Nephron (organoid): ENCODE results near the gene CYTH1.
A peak's percentile ranks its signal among the peaks of the same experiment; 100 is the strongest.

Experiments
- H3K27ac Mint-ChIP-seq, 3 experiments: 2 replicates each; pipeline ENCODE4 v1.8.0; 2020; ENCODE audit warnings: mixed read lengths in 3 of 3, mild to moderate bottlenecking in 2 of 3, moderate library complexity in 1 of 3
- H3K27me3 Mint-ChIP-seq: 2 replicates; pipeline ENCODE4 v1.8.0; 2021; ENCODE audit warnings: low read depth, mild to moderate bottlenecking, moderate library complexity, mixed read lengths
- H3K36me3 Mint-ChIP-seq: 2 replicates; pipeline ENCODE4 v1.8.0; 2020; ENCODE audit warnings: low read depth, mixed read lengths
- H3K4me1 Mint-ChIP-seq: 2 replicates; pipeline ENCODE4 v1.8.0; 2020; ENCODE audit warnings: mixed read lengths
- H3K4me3 Mint-ChIP-seq, 3 experiments: 2 replicates each; pipeline ENCODE4 v1.8.0; 2020; ENCODE audit warnings: mild to moderate bottlenecking in 3 of 3, mixed read lengths in 3 of 3, moderate library complexity in 2 of 3
- H3K9me3 Mint-ChIP-seq: 2 replicates; pipeline ENCODE4 v1.8.0; 2020; ENCODE audit warnings: mixed read lengths
- CTCF ChIP-seq, 3 experiments: fragments of 200-600 bp; sonication (generic); IDR thresholded peaks; one replicate each; pipeline ENCODE4 v1.5.0; 2021; ENCODE audit warnings: antibody characterized with exemption in 3 of 3; ENCODE audit not compliant: unreplicated experiment in 3 of 3

Gene CYTH1

GRCh38 chr17:78680436-78680835 lies 101.6 kb downstream of the CYTH1 start:
- peak overlapping the region; percentile 60 to 79 (median 64) for H3K27ac Mint-ChIP-seq
- H3K9me3 Mint-ChIP-seq, result no peaks in the 10 kb centered on the region
- H3K27me3 Mint-ChIP-seq, result no peaks in the 10 kb centered on the region
- no peak overlapping the region for H3K4me3 Mint-ChIP-seq
- no peak for TF ChIP-seq CTCF (IDR thresholded peaks at IDR 0.05; ENCODE audit: unreplicated experiment in 3 of 3)
- H3K4me1 Mint-ChIP-seq, result peaks cover 43% of the 10 kb centered on the region
- peaks cover 34% of the 10 kb centered on the region for H3K36me3 Mint-ChIP-seq

GRCh38 chr17:78679495-78680395 lies 102.3 kb downstream of the CYTH1 start:
- no peaks in the 10 kb centered on the region for H3K9me3 Mint-ChIP-seq
- H3K27ac Mint-ChIP-seq, result peak overlapping the region in 1 of 3 experiments; percentile 60
- H3K4me3 Mint-ChIP-seq, result no peak overlapping the region
- no peak for TF ChIP-seq CTCF (IDR thresholded peaks at IDR 0.05; ENCODE audit: unreplicated experiment in 3 of 3)
- H3K27me3 Mint-ChIP-seq, result no peaks in the 10 kb centered on the region
- H3K4me1 Mint-ChIP-seq, result peaks cover 43% of the 10 kb centered on the region
- peaks cover 34% of the 10 kb centered on the region for H3K36me3 Mint-ChIP-seq

GRCh38 chr17:78678711-78679110 lies 103.4 kb downstream of the CYTH1 start:
- no peak overlapping the region for H3K27ac Mint-ChIP-seq

GRCh38 chr17:78678222-78678557 lies 103.9 kb downstream of the CYTH1 start:
- Mint-ChIP-seq H3K4me3 (no peak overlapping the region), H3K4me1 (peaks cover 42% of the 10 kb centered on the region), H3K9me3 (no peaks in the 10 kb centered on the region), H3K27me3 (no peaks in the 10 kb centered on the region), H3K36me3 (peaks cover 36% of the 10 kb centered on the region), H3K27ac (no peak overlapping the region)
- TF ChIP-seq CTCF (IDR thresholded peaks at IDR 0.05; ENCODE audit: unreplicated experiment in 3 of 3), result no peak

More at GRCh38 chr17:78678711-78679110, 103.4 kb downstream of the CYTH1 start:
- no peak for TF ChIP-seq CTCF (IDR thresholded peaks at IDR 0.05; ENCODE audit: unreplicated experiment in 3 of 3)
- peaks cover 43% of the 10 kb centered on the region for H3K4me1 Mint-ChIP-seq
- H3K36me3 Mint-ChIP-seq, result peaks cover 31% of the 10 kb centered on the region
- no peaks in the 10 kb centered on the region for H3K27me3 Mint-ChIP-seq
- no peaks in the 10 kb centered on the region for H3K9me3 Mint-ChIP-seq
- no peak overlapping the region for H3K4me3 Mint-ChIP-seq

- peaks cover 42% of the 10 kb centered on the region for H3K4me1 Mint-ChIP-seq
- H3K4me3 Mint-ChIP-seq, result no peak overlapping the region
- H3K27ac Mint-ChIP-seq, result no peak overlapping the region
- H3K36me3 Mint-ChIP-seq, result peaks cover 39% of the 10 kb centered on the region
- no peak for TF ChIP-seq CTCF (IDR thresholded peaks at IDR 0.05; ENCODE audit: unreplicated experiment in 3 of 3)
- H3K9me3 Mint-ChIP-seq, result no peaks in the 10 kb centered on the region
- H3K27me3 Mint-ChIP-seq, result no peaks in the 10 kb centered on the region
Observed at GRCh38 chr17:78677303-78678221, 104.5 kb downstream of the CYTH1 start.
